HepG2 (cell line): ENCODE measurements around the gene ANXA6. TPM values are rescaled to one million over a fixed set of nuclear protein-coding genes. Genes with fewer than 3 reads are reported as not detected.

Source experiments
- ARID3A ChIP-seq: IDR thresholded peaks from 2 replicates; pipeline ENCODE4 v1.6.1; 2012; ENCODE audit warnings: low read depth, low read length, improper control_type of control experiment
- ARID5B ChIP-seq: IDR thresholded peaks from 2 replicates; pipeline ENCODE4 v1.4.0; 2020; ENCODE audit warnings: mild to moderate bottlenecking, missing genetic modification reagents
- CREB1 ChIP-seq, 2 experiments: fragments of 450-650 bp in 1 of 2; IDR thresholded peaks; 2 replicates each; pipeline ENCODE4 v1.6.1; 2016 to 2017; ENCODE audit warnings: control low read depth in 1 of 2, mild to moderate bottlenecking in 1 of 2, missing compliant biosample characterization in 1 of 2, missing genetic modification characterization in 1 of 2
- ERF ChIP-seq: IDR thresholded peaks from 2 replicates; pipeline ENCODE4 v1.6.1; 2018; ENCODE audit warnings: missing biosample characterization, missing genetic modification reagents
- ESRRA ChIP-seq: sonication (generic); formaldehyde crosslinking; IDR thresholded peaks from 2 replicates; pipeline ENCODE4 v1.5.1; 2020; ENCODE audit warnings: mild to moderate bottlenecking, low read depth, missing genetic modification reagents
- NR2F1 ChIP-seq, 2 experiments: fragments of 450-650 bp in 1 of 2; formaldehyde crosslinking in 1 of 2; IDR thresholded peaks; 2 replicates each; pipeline versions ENCODE4 v1.5.0 to v1.6.1; 2016 to 2020; ENCODE audit warnings: mild to moderate bottlenecking in 1 of 2, missing compliant biosample characterization in 1 of 2, missing genetic modification reagents in 1 of 2, moderate library complexity in 1 of 2
- SMC3 ChIP-seq: IDR thresholded peaks from 2 replicates; pipeline ENCODE4 v1.6.1; 2011; ENCODE audit warnings: low read length, improper control_type of control experiment
- SRY ChIP-seq: sonication (generic); formaldehyde crosslinking; IDR thresholded peaks from 2 replicates; pipeline ENCODE4 v1.8.0; 2022; ENCODE audit warnings: mild to moderate bottlenecking, missing genetic modification reagents
- STAG1 ChIP-seq: sonication (generic); formaldehyde crosslinking; IDR thresholded peaks from 2 replicates; pipeline ENCODE4 v1.4.0; 2020; ENCODE audit warnings: missing genetic modification reagents
- XRCC5 ChIP-seq: fragments of 200-400 bp; formaldehyde crosslinking; optimal IDR thresholded peaks from 2 replicates; pipeline ENCODE3; 2017; ENCODE audit warnings: mild to moderate bottlenecking, low read length
- ZBTB21 ChIP-seq: sonication (generic); formaldehyde crosslinking; IDR thresholded peaks from 2 replicates; pipeline ENCODE4 v1.4.0; 2020; ENCODE audit warnings: missing genetic modification reagents
- ZGPAT ChIP-seq: IDR thresholded peaks from 2 replicates; pipeline ENCODE4 v1.6.1; 2016; ENCODE audit warnings: mild to moderate bottlenecking
- ZNF124 ChIP-seq: sonication (generic); formaldehyde crosslinking; IDR thresholded peaks from 2 replicates; pipeline ENCODE4 v1.4.0; 2020; ENCODE audit warnings: missing genetic modification reagents
- ZNF549 ChIP-seq: sonication (generic); formaldehyde crosslinking; IDR thresholded peaks from 2 replicates; pipeline ENCODE4 v1.5.0; 2020; ENCODE audit warnings: missing genetic modification reagents
- ZNF788 ChIP-seq: sonication (generic); formaldehyde crosslinking; IDR thresholded peaks from 2 replicates; pipeline ENCODE4 v1.5.0; 2020; ENCODE audit warnings: mild to moderate bottlenecking, missing genetic modification reagents, borderline replicate concordance
- polyA plus RNA-seq, 8 experiments: library from polyadenylated mRNA; depleted of rRNA in 3 of 8; stranded (reverse) in 7 of 8; unstranded in 1 of 8; fragments of >200 nt; fragmentation: Illumina TruSeq in 4 of 8; extraction: Trizol in 4 of 8; gene quantifications; 2 replicates each; pipeline versions ENCODE4 v1.2.1 to v1.2.3, GENCODE V29; 2011 to 2016; ENCODE audit warnings: low read depth in 4 of 8, missing spikeins in 1 of 8, mixed read lengths in 1 of 8; ENCODE audit not compliant: insufficient read depth in 1 of 8
- total RNA-seq, 5 experiments: library from RNA; depleted of rRNA; stranded (reverse); fragments of >200 nt; fragmentation: Illumina TruSeq; extraction: Trizol; gene quantifications; 2 replicates each; pipeline ENCODE4 v1.2.3, GENCODE V29; 2016; ENCODE audit warnings: low read depth in 1 of 5

Gene ANXA6
- total and polyA plus RNA-seq, 2 of the 13 experiments (the other 11 are each of a cell fraction or from before 2014, with no cell fraction given), result 103 to 125 TPM

DNA sequence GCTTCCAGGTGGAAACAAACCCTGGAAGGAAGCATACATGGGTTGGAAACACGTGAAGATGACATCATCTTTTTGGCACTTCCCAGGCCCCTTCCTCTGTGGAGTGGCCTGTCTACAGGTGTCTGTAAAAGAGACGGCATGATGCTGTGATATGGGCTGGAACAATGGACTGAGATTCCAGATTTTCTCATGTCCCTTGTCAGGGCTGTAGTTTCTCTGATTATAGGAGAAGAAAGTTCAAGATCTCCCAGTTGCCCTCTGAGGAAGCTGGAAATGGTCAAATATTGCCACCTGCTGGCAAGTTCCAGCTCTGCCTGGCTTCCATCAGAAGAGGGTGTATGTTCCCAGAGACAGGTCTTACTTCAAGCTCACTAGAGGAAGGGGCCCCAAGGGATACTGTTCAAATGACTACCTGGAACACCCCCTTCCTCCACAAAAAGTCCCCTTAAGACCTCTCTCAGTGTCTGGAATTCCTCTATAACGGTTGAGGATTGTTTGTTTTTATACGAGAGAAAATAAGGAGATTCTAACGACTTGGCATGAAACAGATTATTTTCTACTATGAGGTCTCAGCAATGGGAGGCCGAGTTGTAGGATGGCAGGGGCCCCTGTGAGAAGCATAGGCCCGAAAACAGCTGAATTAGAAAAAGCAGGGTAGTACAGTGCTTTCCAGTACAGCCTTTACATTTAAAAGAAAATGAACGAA is 7.3 kb upstream of the ANXA6 start (continued):
- TF ChIP-seq ARID5B, result 0 out of 2 replicates have a peak, but pooled peaks have one; percentile 15
- no peak for TF ChIP-seq ARID3A
- TF ChIP-seq CREB1 (IDR thresholded peaks at IDR 0.05), result peak; percentile 6; the same call in 1 of the 2 replicates
- TF ChIP-seq CREB1 (CRISPR knock-in tag; IDR thresholded peaks at IDR 0.05), result no peak
- TF ChIP-seq STAG1, result peak; percentile 94
- no peak for TF ChIP-seq ZNF788 (CRISPR knock-in tag)
- TF ChIP-seq ERF (CRISPR knock-in tag), result 0 out of 2 replicates have a peak, but pooled peaks have one; percentile 51
- peak; percentile 90 for TF ChIP-seq SMC3
- TF ChIP-seq ESRRA (CRISPR knock-in tag), result 0 out of 2 replicates have a peak, but pooled peaks have one; percentile 44
- TF ChIP-seq XRCC5, result peak; percentile 68
- TF ChIP-seq ZNF549 (CRISPR knock-in tag), result no peak
- peak; percentile 34; the same call in 1 of the 2 replicates for TF ChIP-seq ZGPAT (CRISPR knock-in tag)
- no peak for TF ChIP-seq SRY (CRISPR knock-in tag)
- TF ChIP-seq ZBTB21 (CRISPR knock-in tag), result no peak
- 0 out of 4 replicates have a peak, but pooled peaks have one; percentile 9 to 17 for TF ChIP-seq NR2F1 (CRISPR knock-in tag; IDR thresholded peaks at IDR 0.05)
- TF ChIP-seq ZNF124, result no peak
- TF ChIP-seq, all 625 proteins: peak for 31
